HEK293 (cell line): Measurements from ENCODE around the gene PTER.

Experiments
- CTCF ChIA-PET: fragments of 350-600 bp; formaldehyde crosslinking; extraction: SDS; loops from one replicate; lab custom pipeline; 2021; ENCODE audit warnings: antibody characterized with exemption; lab: Yijun Ruan, JAX
- POLR2A ChIA-PET: fragments of 300-600 bp; formaldehyde crosslinking; extraction: SDS; loops from one replicate; lab custom pipeline; 2020; ENCODE audit warnings: antibody characterized with exemption, inconsistent platforms; lab: Yijun Ruan, JAX
- H3K27ac ChIP-seq: fragments of 200-500 bp; sonication (Bioruptor generic); 2 replicates; pipeline ENCODE4 v1.5.1; 2014; ENCODE audit warnings: low read depth, low read length, control low read depth, inconsistent platforms; ENCODE audit errors: extremely low read depth
- H3K36me3 ChIP-seq, 2 experiments: fragments of 200-500 bp in 1 of 2; sonication (Bioruptor generic) in 1 of 2; 1 replicate in 1 of 2; 2 replicates in 1 of 2; pipeline ENCODE4 v1.5.1; 2014 to 2017; ENCODE audit warnings: inconsistent platforms in 2 of 2, low read length in 2 of 2; ENCODE audit not compliant: control insufficient read depth in 2 of 2, insufficient read depth in 1 of 2
- H3K4me1 ChIP-seq: fragments of 200-500 bp; sonication (Bioruptor generic); 2 replicates; pipeline ENCODE4 v1.5.1; 2014; ENCODE audit warnings: mild to moderate bottlenecking, low read length, inconsistent platforms; ENCODE audit not compliant: control insufficient read depth, insufficient read depth
- H3K4me3 ChIP-seq: 2 replicates; pipeline ENCODE4 v1.5.1; 2011; ENCODE audit warnings: low read depth, mild to moderate bottlenecking, control low read depth, low read length, moderate library complexity
- H3K9me3 ChIP-seq: fragments of 200-500 bp; sonication (Bioruptor generic); 2 replicates; pipeline ENCODE4 v1.5.1; 2014; ENCODE audit warnings: low read depth, low read length, inconsistent platforms; ENCODE audit not compliant: control insufficient read depth, insufficient read depth
- KLF7 ChIP-seq: fragments of 450-650 bp; formaldehyde crosslinking; IDR thresholded peaks from 2 replicates; pipeline ENCODE4 v1.5.1; 2016; ENCODE audit warnings: missing biosample characterization, missing genetic modification characterization, borderline replicate concordance
- MYNN ChIP-seq: fragments of 450-650 bp; formaldehyde crosslinking; IDR thresholded peaks from 2 replicates; pipeline ENCODE4 v1.5.1; 2016; ENCODE audit warnings: missing biosample characterization, missing genetic modification characterization, borderline replicate concordance
- PBX3 ChIP-seq: sonication (generic); formaldehyde crosslinking; IDR thresholded peaks from 2 replicates; pipeline ENCODE4 v1.8.1; 2022; ENCODE audit warnings: mild to moderate bottlenecking, moderate library complexity, missing genetic modification reagents
- PRDM1 ChIP-seq: fragments of 450-650 bp; formaldehyde crosslinking; IDR thresholded peaks from 2 replicates; pipeline ENCODE4; 2016; ENCODE audit warnings: missing biosample characterization, missing genetic modification characterization
- REST ChIP-seq: fragments of 450-650 bp; formaldehyde crosslinking; IDR thresholded peaks from 2 replicates; pipeline ENCODE4 v1.5.1; 2016; ENCODE audit warnings: missing biosample characterization, missing genetic modification characterization
- SP7 ChIP-seq: fragments of 450-650 bp; formaldehyde crosslinking; IDR thresholded peaks from 2 replicates; pipeline ENCODE4 v1.5.1; 2016; ENCODE audit warnings: missing biosample characterization, missing genetic modification characterization
- TCF7L2 ChIP-seq: IDR thresholded peaks from 2 replicates; pipeline ENCODE4 v1.6.1; 2011; ENCODE audit warnings: low read depth, mild to moderate bottlenecking, inconsistent platforms, low read length, moderate library complexity, borderline replicate concordance
- ZBTB48 ChIP-seq: fragments of 450-650 bp; formaldehyde crosslinking; IDR thresholded peaks from 2 replicates; pipeline ENCODE4 v1.5.1; 2016; ENCODE audit warnings: missing biosample characterization, missing genetic modification characterization
- ZNF121 ChIP-seq: fragments of 450-650 bp; formaldehyde crosslinking; IDR thresholded peaks from 2 replicates; pipeline ENCODE4 v1.5.1; 2016; ENCODE audit warnings: missing biosample characterization, missing genetic modification characterization
- ZNF223 ChIP-seq: fragments of 450-650 bp; formaldehyde crosslinking; IDR thresholded peaks from 2 replicates; pipeline ENCODE4 v1.5.1; 2016; ENCODE audit warnings: missing biosample characterization, missing genetic modification characterization
- ZNF248 ChIP-seq: fragments of 450-650 bp; formaldehyde crosslinking; IDR thresholded peaks from 2 replicates; pipeline ENCODE4 v1.5.1; 2017; ENCODE audit warnings: missing biosample characterization, missing genetic modification characterization
- ZNF335 ChIP-seq: fragments of 450-650 bp; formaldehyde crosslinking; conservative IDR thresholded peaks from 2 replicates; pipeline ENCODE4 v1.5.1; 2016; ENCODE audit warnings: missing biosample characterization, missing genetic modification characterization
- ZNF449 ChIP-seq: fragments of 450-650 bp; formaldehyde crosslinking; IDR thresholded peaks from 2 replicates; pipeline ENCODE4 v1.5.1; 2017; ENCODE audit warnings: missing biosample characterization, mild to moderate bottlenecking, missing genetic modification characterization, moderate library complexity
- ZNF548 ChIP-seq: fragments of 450-650 bp; formaldehyde crosslinking; IDR thresholded peaks from 2 replicates; pipeline ENCODE4 v1.5.1; 2016; ENCODE audit warnings: missing biosample characterization, missing genetic modification characterization
- ZNF580 ChIP-seq: fragments of 450-650 bp; formaldehyde crosslinking; IDR thresholded peaks from 2 replicates; pipeline ENCODE4 v1.5.1; 2016; ENCODE audit warnings: missing biosample characterization, missing genetic modification characterization
- ZNF596 ChIP-seq: fragments of 450-650 bp; IDR thresholded peaks from 2 replicates; pipeline ENCODE4 v1.5.0; 2018; ENCODE audit warnings: missing biosample characterization, mild to moderate bottlenecking, missing genetic modification characterization, moderate library complexity
- ZNF629 ChIP-seq: fragments of 450-650 bp; formaldehyde crosslinking; IDR thresholded peaks from 2 replicates; pipeline ENCODE4 v1.5.1; 2017; ENCODE audit warnings: missing biosample characterization, missing genetic modification characterization
- ZNF677 ChIP-seq: fragments of 450-650 bp; IDR thresholded peaks from 2 replicates; pipeline ENCODE4 v1.5.0; 2018; ENCODE audit warnings: missing biosample characterization, mild to moderate bottlenecking, missing genetic modification characterization, moderate library complexity
- ZNF701 ChIP-seq: fragments of 450-650 bp; formaldehyde crosslinking; IDR thresholded peaks from 2 replicates; pipeline ENCODE4 v1.5.1; 2016; ENCODE audit warnings: missing biosample characterization, missing genetic modification characterization

Gene PTER

GRCh38 chr10:16408379-16408778 is 28.4 kb upstream of the PTER start:
- TF ChIP-seq ZNF449 (peak; percentile 66; the same call in 1 of the 2 replicates), MYNN (no peak), ZNF335 (tag by site-specific recombination) (peak; percentile 45)
- Histone ChIP-seq H3K4me1 (no peaks in the 10 kb centered on the region), H3K36me3 (no peaks in the 10 kb centered on the region), H3K9me3 (no peaks in the 10 kb centered on the region), H3K4me3 (no peak overlapping the region), H3K27ac (no peak overlapping the region)
- ChIA-PET POLR2A (no interaction called here), CTCF (interaction anchor here (0.7 kb wide), 1 partner anchor 137 kb away, joined by 3 read pairs; no protein-coding TSS in a partner anchor)

GRCh38 chr10:16417341-16417740 is 19.5 kb upstream of the PTER start:
- Histone ChIP-seq H3K9me3 (no peaks in the 10 kb centered on the region), H3K4me3 (no peak overlapping the region), H3K36me3 (no peaks in the 10 kb centered on the region), H3K4me1 (no peaks in the 10 kb centered on the region), H3K27ac (no peak overlapping the region)
- POLR2A ChIA-PET: no interaction called here
- CTCF ChIA-PET: no interaction called here
- TF ChIP-seq KLF7 (tag by site-specific recombination): no peak
- TF ChIP-seq ZNF596 (tag by site-specific recombination): no peak
- TF ChIP-seq PRDM1 (tag by site-specific recombination): no peak
- no peak for TF ChIP-seq ZNF121 (tag by site-specific recombination)
- TF ChIP-seq ZBTB48: no peak
- TF ChIP-seq TCF7L2: no peak
- no peak for TF ChIP-seq ZNF580 (tag by site-specific recombination)
- no peak for TF ChIP-seq ZNF701 (tag by site-specific recombination)
- TF ChIP-seq ZNF629 (tag by site-specific recombination): no peak
- TF ChIP-seq ZNF223: no peak
- TF ChIP-seq ZNF248 (tag by site-specific recombination): no peak
- no peak for TF ChIP-seq ZNF677 (tag by site-specific recombination)
- no peak for TF ChIP-seq ZNF548
- TF ChIP-seq SP7 (tag by site-specific recombination): no peak
- TF ChIP-seq REST (tag by site-specific recombination): no peak
- no peak for TF ChIP-seq PBX3
